SU-DHL-6 (cell line): ENCODE data around the gene PNISR.
"Not testable (repeated sequence)": the region's sequence is repeated elsewhere in the genome, so short reads cannot be mapped to it uniquely, and the experiment has no call there.

Experiments
- CTCF ChIP-seq: fragments of 200-600 bp; sonication (generic); IDR thresholded peaks from one replicate; pipeline ENCODE4 v1.5.1; 2017; ENCODE audit warnings: antibody characterized with exemption, mild to moderate bottlenecking, low read length, moderate library complexity; ENCODE audit not compliant: insufficient read depth, poor library complexity, severe bottlenecking
- EZH2phosphoT487 ChIP-seq: fragments of 200-600 bp; sonication (generic), shearing (Covaris generic); conservative IDR thresholded peaks from 2 replicates; pipeline ENCODE4 v1.6.1; 2018; ENCODE audit warnings: mild to moderate bottlenecking, antibody characterized with exemption, low read length, moderate library complexity, mixed read lengths

DNA sequence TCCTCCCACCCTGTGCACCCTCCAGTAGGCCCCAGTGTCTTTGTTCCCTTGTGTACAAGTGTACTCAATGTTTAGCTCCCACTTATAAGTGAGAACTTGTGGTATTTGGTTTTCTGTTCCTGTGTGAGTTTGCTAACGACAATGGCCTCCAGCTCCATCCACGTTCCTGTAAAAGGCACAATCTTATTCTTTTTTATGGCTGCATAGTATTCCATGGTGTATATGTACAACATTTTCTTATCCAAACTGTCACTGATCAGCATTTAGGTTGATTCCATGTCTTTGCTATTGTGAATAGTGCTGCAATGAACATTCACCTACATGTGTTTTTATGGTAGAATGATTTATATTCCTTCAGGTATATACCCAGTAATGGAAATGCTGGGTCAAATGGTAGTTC is 34.0 kb upstream of the PNISR start:
- not testable (repeated sequence) for TF ChIP-seq EZH2phosphoT487, CTCF
